H1 (cell line): ENCODE measurements around the gene GPHB5. TPM values are rescaled to one million over a fixed set of nuclear protein-coding genes. Genes with fewer than 3 reads are reported as not detected.

Source experiments
- BRCA1 ChIP-seq: IDR thresholded peaks from 2 replicates; pipeline ENCODE4 v1.6.1; 2012; ENCODE audit warnings: low read depth, low read length, improper control_type of control experiment
- EZH2 ChIP-seq: fragments of 200-600 bp; sonication (generic); IDR thresholded peaks from 2 replicates; pipeline ENCODE4 v1.7.1; 2012; ENCODE audit warnings: low read depth, mild to moderate bottlenecking, moderate library complexity, low read length, inconsistent platforms; ENCODE audit not compliant: severe bottlenecking
- GTF2F1 ChIP-seq: IDR thresholded peaks from 2 replicates; pipeline ENCODE4 v1.6.1; 2012; ENCODE audit warnings: low read depth, low read length, improper control_type of control experiment, borderline replicate concordance
- HDAC6 ChIP-seq: IDR thresholded peaks from one replicate; pipeline ENCODE4 v1.7.1; 2012; ENCODE audit warnings: low read depth, mild to moderate bottlenecking, inconsistent platforms, low read length, moderate library complexity
- KDM5A ChIP-seq: fragments of 200-600 bp; IDR thresholded peaks from 2 replicates; pipeline ENCODE4 v1.7.1; 2012; ENCODE audit warnings: mild to moderate bottlenecking, low read length, inconsistent platforms, mixed read lengths
- PHF8 ChIP-seq: fragments of 200-600 bp; sonication (generic); conservative IDR thresholded peaks from 2 replicates; pipeline ENCODE4 v1.7.1; 2012; ENCODE audit warnings: low read depth, mild to moderate bottlenecking, inconsistent platforms, low read length, moderate library complexity
- RBBP5 ChIP-seq: IDR thresholded peaks from 2 replicates; pipeline ENCODE4 v1.7.1; 2012; ENCODE audit warnings: low read depth, mild to moderate bottlenecking, inconsistent platforms, low read length, moderate library complexity, borderline replicate concordance
- RXRA ChIP-seq: IDR thresholded peaks from 2 replicates; pipeline ENCODE4 v1.6.1; 2011; ENCODE audit warnings: low read depth, mild to moderate bottlenecking, low read length, moderate library complexity; ENCODE audit not compliant: insufficient read depth
- polyA plus RNA-seq, 7 experiments: library from polyadenylated mRNA; depleted of rRNA in 3 of 7; stranded (reverse) in 5 of 7; unstranded in 2 of 7; fragments of >200 nt in 5 of 7; fragments of 200-250 nt in 2 of 7; gene quantifications; 1 replicate in 5 of 7; 2 replicates in 1 of 7; 4 replicates in 1 of 7; pipeline versions ENCODE4 v1.2.1 to v1.2.3, GENCODE V29; 2011 to 2013; ENCODE audit warnings: missing spikeins in 2 of 7, mixed read lengths in 2 of 7
- total RNA-seq: library from RNA; stranded (reverse); fragmentation: NEBNext Ultra II Directional; extraction: Animal tissue kit (Norgen Biotek cat#: 25700); gene quantifications from 2 replicates; pipeline ENCODE4 v1.2.1, GENCODE V29; 2021
- TF ChIP-seq, protein P1 (sequence below): fragments of 300-600 bp; sonication (generic); IDR thresholded peaks from 2 replicates; pipeline ENCODE4 v1.7.1; 2012; ENCODE audit warnings: low read length, moderate library complexity, mild to moderate bottlenecking, inconsistent platforms; ENCODE audit not compliant: insufficient replicate concordance
- TF ChIP-seq, protein P2 (sequence below): IDR thresholded peaks from 2 replicates; pipeline ENCODE4 v1.6.1; 2012; ENCODE audit warnings: inconsistent platforms

The GPHB5 gene
- total and polyA plus RNA-seq, 2 of the 8 experiments (the other 6 are each of a cell fraction or from before 2014, with no cell fraction given): not detected

DNA sequence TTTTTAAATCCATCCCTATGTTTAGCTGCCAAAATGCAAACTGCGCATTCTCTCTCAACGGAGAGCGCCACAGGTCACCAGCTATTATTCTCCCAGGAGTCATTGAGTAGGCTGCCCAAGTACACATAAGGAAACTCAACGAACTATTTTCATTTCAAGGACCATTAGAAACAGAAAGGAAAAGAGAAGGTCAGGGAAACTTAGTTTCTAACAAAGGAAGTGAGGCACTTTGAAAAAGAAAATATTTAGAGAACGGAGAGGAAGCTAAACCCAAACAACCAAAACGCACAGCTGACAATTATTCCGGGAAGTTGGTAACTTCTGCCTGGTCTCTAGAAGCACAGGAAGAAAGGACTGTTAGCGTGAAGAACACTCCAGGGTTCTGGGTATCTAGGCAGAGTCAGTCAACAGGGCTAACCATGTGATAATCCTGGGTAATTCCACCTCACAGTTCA, 23.5 kb downstream of the GPHB5 start (continued):
- TF ChIP-seq, protein P1, sequence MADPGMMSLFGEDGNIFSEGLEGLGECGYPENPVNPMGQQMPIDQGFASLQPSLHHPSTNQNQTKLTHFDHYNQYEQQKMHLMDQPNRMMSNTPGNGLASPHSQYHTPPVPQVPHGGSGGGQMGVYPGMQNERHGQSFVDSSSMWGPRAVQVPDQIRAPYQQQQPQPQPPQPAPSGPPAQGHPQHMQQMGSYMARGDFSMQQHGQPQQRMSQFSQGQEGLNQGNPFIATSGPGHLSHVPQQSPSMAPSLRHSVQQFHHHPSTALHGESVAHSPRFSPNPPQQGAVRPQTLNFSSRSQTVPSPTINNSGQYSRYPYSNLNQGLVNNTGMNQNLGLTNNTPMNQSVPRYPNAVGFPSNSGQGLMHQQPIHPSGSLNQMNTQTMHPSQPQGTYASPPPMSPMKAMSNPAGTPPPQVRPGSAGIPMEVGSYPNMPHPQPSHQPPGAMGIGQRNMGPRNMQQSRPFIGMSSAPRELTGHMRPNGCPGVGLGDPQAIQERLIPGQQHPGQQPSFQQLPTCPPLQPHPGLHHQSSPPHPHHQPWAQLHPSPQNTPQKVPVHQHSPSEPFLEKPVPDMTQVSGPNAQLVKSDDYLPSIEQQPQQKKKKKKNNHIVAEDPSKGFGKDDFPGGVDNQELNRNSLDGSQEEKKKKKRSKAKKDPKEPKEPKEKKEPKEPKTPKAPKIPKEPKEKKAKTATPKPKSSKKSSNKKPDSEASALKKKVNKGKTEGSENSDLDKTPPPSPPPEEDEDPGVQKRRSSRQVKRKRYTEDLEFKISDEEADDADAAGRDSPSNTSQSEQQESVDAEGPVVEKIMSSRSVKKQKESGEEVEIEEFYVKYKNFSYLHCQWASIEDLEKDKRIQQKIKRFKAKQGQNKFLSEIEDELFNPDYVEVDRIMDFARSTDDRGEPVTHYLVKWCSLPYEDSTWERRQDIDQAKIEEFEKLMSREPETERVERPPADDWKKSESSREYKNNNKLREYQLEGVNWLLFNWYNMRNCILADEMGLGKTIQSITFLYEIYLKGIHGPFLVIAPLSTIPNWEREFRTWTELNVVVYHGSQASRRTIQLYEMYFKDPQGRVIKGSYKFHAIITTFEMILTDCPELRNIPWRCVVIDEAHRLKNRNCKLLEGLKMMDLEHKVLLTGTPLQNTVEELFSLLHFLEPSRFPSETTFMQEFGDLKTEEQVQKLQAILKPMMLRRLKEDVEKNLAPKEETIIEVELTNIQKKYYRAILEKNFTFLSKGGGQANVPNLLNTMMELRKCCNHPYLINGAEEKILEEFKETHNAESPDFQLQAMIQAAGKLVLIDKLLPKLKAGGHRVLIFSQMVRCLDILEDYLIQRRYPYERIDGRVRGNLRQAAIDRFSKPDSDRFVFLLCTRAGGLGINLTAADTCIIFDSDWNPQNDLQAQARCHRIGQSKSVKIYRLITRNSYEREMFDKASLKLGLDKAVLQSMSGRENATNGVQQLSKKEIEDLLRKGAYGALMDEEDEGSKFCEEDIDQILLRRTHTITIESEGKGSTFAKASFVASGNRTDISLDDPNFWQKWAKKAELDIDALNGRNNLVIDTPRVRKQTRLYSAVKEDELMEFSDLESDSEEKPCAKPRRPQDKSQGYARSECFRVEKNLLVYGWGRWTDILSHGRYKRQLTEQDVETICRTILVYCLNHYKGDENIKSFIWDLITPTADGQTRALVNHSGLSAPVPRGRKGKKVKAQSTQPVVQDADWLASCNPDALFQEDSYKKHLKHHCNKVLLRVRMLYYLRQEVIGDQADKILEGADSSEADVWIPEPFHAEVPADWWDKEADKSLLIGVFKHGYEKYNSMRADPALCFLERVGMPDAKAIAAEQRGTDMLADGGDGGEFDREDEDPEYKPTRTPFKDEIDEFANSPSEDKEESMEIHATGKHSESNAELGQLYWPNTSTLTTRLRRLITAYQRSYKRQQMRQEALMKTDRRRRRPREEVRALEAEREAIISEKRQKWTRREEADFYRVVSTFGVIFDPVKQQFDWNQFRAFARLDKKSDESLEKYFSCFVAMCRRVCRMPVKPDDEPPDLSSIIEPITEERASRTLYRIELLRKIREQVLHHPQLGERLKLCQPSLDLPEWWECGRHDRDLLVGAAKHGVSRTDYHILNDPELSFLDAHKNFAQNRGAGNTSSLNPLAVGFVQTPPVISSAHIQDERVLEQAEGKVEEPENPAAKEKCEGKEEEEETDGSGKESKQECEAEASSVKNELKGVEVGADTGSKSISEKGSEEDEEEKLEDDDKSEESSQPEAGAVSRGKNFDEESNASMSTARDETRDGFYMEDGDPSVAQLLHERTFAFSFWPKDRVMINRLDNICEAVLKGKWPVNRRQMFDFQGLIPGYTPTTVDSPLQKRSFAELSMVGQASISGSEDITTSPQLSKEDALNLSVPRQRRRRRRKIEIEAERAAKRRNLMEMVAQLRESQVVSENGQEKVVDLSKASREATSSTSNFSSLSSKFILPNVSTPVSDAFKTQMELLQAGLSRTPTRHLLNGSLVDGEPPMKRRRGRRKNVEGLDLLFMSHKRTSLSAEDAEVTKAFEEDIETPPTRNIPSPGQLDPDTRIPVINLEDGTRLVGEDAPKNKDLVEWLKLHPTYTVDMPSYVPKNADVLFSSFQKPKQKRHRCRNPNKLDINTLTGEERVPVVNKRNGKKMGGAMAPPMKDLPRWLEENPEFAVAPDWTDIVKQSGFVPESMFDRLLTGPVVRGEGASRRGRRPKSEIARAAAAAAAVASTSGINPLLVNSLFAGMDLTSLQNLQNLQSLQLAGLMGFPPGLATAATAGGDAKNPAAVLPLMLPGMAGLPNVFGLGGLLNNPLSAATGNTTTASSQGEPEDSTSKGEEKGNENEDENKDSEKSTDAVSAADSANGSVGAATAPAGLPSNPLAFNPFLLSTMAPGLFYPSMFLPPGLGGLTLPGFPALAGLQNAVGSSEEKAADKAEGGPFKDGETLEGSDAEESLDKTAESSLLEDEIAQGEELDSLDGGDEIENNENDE: no peak
- no peak for TF ChIP-seq PHF8
- no peak for TF ChIP-seq BRCA1
- no peak for TF ChIP-seq GTF2F1
- no peak for TF ChIP-seq HDAC6
- no peak for TF ChIP-seq RXRA
- no peak for TF ChIP-seq RBBP5
- TF ChIP-seq KDM5A: no peak
- TF ChIP-seq EZH2: no peak
- TF ChIP-seq, protein P2, sequence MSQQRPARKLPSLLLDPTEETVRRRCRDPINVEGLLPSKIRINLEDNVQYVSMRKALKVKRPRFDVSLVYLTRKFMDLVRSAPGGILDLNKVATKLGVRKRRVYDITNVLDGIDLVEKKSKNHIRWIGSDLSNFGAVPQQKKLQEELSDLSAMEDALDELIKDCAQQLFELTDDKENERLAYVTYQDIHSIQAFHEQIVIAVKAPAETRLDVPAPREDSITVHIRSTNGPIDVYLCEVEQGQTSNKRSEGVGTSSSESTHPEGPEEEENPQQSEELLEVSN: no peak
